Measurements from ENCODE around the gene SLC19A3.

DNA sequence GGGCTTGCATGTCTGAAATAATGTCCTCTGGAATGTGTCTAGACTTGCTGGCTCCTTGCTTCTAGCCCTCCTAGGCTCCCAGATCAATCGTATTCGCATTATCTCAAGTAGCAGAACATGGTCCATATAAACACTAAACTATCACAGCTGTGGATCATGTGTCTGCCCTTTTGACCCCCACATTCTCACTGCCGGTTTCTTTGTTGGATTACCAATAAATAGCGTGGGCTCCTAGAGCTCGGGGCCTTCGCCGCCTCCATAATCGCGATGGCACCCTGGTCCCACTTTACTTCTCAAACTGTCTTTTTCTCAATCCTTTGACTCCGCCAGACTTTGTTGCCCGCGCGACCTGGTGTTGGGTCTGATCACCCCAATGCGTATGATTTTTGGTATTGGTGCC, 21.5 kb upstream of the SLC19A3 start:
- TF ChIP-seq STAT1 (IDR thresholded peaks at IDR 0.05; ENCODE audit: unreplicated experiment) (no peak), CREB1 (CRISPR knock-in tag; IDR thresholded peaks at IDR 0.05; ENCODE audit: low read depth) (no peak), NANOG (IDR thresholded peaks at IDR 0.05; ENCODE audit: borderline replicate concordance) (no peak), EZH2 (IDR thresholded peaks at IDR 0.05; ENCODE audit: low read depth, unreplicated experiment) (no peak), POLR2AphosphoS5 (IDR thresholded peaks at IDR 0.05; ENCODE audit: low read depth) (no peak), ZNF114 (CRISPR knock-in tag; IDR thresholded peaks at IDR 0.05) (no peak), EZH2phosphoT487 (IDR thresholded peaks at IDR 0.05; ENCODE audit: unreplicated experiment) (no peak)
- TF ChIP-seq, protein P1, sequence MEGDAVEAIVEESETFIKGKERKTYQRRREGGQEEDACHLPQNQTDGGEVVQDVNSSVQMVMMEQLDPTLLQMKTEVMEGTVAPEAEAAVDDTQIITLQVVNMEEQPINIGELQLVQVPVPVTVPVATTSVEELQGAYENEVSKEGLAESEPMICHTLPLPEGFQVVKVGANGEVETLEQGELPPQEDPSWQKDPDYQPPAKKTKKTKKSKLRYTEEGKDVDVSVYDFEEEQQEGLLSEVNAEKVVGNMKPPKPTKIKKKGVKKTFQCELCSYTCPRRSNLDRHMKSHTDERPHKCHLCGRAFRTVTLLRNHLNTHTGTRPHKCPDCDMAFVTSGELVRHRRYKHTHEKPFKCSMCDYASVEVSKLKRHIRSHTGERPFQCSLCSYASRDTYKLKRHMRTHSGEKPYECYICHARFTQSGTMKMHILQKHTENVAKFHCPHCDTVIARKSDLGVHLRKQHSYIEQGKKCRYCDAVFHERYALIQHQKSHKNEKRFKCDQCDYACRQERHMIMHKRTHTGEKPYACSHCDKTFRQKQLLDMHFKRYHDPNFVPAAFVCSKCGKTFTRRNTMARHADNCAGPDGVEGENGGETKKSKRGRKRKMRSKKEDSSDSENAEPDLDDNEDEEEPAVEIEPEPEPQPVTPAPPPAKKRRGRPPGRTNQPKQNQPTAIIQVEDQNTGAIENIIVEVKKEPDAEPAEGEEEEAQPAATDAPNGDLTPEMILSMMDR (conservative IDR thresholded peaks at IDR 0.05; ENCODE audit: low read depth in 2 of 2) = no peak
